AG10803 (cell line): ENCODE data around the gene BEST4.

Experiments used
- DNase-seq: peaks from one replicate; pipeline ENCODE4 v3.0.0; 2010; ENCODE audit warnings: low read depth
- H3K4me3 ChIP-seq: 2 replicates; pipeline ENCODE4 v1.5.1; 2011; ENCODE audit warnings: mild to moderate bottlenecking, low read length, control low read depth
- CTCF ChIP-seq: conservative IDR thresholded peaks from 2 replicates; pipeline ENCODE4 v1.5.1; 2011; ENCODE audit warnings: mild to moderate bottlenecking, low read length, control low read depth, inconsistent platforms

Gene BEST4

GRCh38 chr1:44808938-44809917 lies 21.3 kb upstream of the BEST4 start:
- peak; percentile 39 for TF ChIP-seq CTCF
- peak; percentile 85 for DNase-seq
- peak overlapping the region; percentile 78 for H3K4me3 ChIP-seq

DNA sequence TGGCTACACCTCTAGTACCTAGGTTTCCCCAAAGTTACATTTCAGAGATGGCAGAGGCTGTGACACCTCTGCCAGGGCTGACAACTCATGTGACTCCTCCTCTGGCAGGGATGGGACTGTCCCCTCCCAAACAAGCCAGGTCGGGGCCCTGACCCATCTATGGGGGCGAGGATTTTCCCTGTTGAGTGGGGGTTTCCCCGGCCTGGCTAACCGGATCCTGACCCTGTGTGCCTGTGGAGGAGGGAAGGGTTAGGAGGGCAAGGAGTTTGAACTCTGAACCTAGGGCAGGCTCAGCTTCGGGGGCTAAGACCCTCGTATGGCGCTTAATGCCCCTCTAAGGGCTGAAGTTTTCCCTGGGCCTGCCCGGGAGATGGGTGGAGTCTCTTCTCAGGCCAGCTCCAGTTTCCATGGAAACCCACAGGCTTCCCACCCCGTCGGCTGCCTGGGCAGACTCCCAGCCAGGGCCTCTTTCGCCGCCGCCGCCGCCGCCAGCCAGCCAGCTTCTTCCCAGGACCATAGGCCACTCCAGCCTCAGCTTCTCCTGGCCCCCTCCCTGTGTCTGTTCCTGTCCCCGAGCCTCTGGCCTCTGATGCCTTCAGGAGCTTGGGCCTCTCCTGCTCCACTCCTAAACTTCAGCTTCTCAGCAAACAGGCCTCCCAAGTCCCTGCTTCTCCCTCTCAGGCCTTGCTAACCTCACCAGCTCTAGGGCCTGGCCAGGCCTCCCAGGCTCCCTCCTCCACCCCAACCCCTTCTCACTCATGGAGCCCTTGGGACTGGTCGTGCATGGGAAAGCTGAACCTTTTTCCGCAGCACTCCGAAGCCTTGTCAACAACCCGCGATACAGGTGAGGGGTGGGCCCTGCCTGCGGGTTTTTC lies 20.3 kb upstream of the BEST4 start, which contains the start of gene BTBD19:
Gene BTBD19 (plus strand): TSS at position 461 of the 875 bp plus-strand sequence. CDS start 298 bp downstream, at position 759.
- H3K4me3 ChIP-seq, result peak within 1 kb of the TSS; percentile 78
- TF ChIP-seq CTCF, result no peak
- DNase-seq, result peak; percentile 96

GRCh38 chr1:44807364-44808062 lies 19.5 kb upstream of the BEST4 start:
- no peak for TF ChIP-seq CTCF
- peak; percentile 100 for DNase-seq
- peak overlapping the region; percentile 78 for H3K4me3 ChIP-seq

- no peak for TF ChIP-seq CTCF
- peak within 1 kb of the TSS; percentile 78 for H3K4me3 ChIP-seq
- DNase-seq, result no peak
Measured at GRCh38 chr1:44806704-44807363, 18.9 kb upstream of the BEST4 start, which contains the start of gene DYNLT4. DYNLT4 (minus strand) TSS chr1:44807351; CDS start chr1:44806668, 683 bp downstream.

- H3K4me3 ChIP-seq, result no peak overlapping the region
- no peak for DNase-seq
- TF ChIP-seq CTCF, result no peak
Measured at GRCh38 chr1:44806025-44806703, 18.2 kb upstream of the BEST4 start.
